ENCODE results near the gene ABCA1. TPM values are rescaled to one million over a fixed set of nuclear protein-coding genes. Genes with fewer than 3 reads are reported as not detected.
"Not testable (repeated sequence)": the region's sequence is repeated elsewhere in the genome, so short reads cannot be mapped to it uniquely, and the experiment has no call there.

Gene ABCA1
- total and polyA plus RNA-seq, 2 of the 13 experiments (the other 11 are each of a cell fraction or from before 2014, with no cell fraction given) = 26.8 to 63.8 TPM

- H3K9ac ChIP-seq (ENCODE audit: insufficient read depth, low read depth, low read length) = no peak overlapping the region
- H3K27ac ChIP-seq (ENCODE audit: extremely low read length, insufficient read depth, low read length) = no peak overlapping the region
- intact Hi-C loops (cut with micrococcal nuclease; ENCODE audit: unreplicated experiment) (no loop called here), in situ Hi-C loops (cut with HindIII; ENCODE audit: extremely low pct_ligation_motif_present, low pct_unique_long_range_greater_than_20kb) (no loop called here)
- no peak overlapping the region for H3K4me2 ChIP-seq (ENCODE audit: low read depth, low read length)
- H3K27me3 ChIP-seq (ENCODE audit: control insufficient read depth in 1 of 2, insufficient read depth in 2 of 2, low read length in 2 of 2) = no peaks in the 10 kb centered on the region; a peak in 1 of 5 replicates
- H3K36me3 ChIP-seq (replicated peaks in 1 of 2; ENCODE audit: control insufficient read depth in 1 of 2, insufficient read depth in 2 of 2, low read length in 2 of 2) = no peaks in the 10 kb centered on the region
- H3K79me2 ChIP-seq (ENCODE audit: insufficient read depth, low read length) = no peaks in the 10 kb centered on the region
- no peak for FAIRE-seq
- WGBS (ENCODE audit: low lambda C conversion rate) = 55% methylated on average over 3 of the region's 3 CpGs
- no peaks in the 10 kb centered on the region for H4K20me1 ChIP-seq (ENCODE audit: insufficient read depth, low read length)
- no peak for ATAC-seq
- no peak overlapping the region for H3K4me3 ChIP-seq (replicated peaks in 1 of 3; ENCODE audit: insufficient read depth in 1 of 3, low read depth in 2 of 3, low read length in 3 of 3)
- H2AFZ ChIP-seq (ENCODE audit: low read length) = no peak overlapping the region
- POLR2A ChIA-PET = no interaction called here
- peaks cover 13% of the 10 kb centered on the region for H3K4me1 ChIP-seq (ENCODE audit: insufficient read depth, low read length)
- no TSS peak for BruUV-seq (replicated peaks)
- no peak for TF ChIP-seq RORA (CRISPR knock-in tag; IDR thresholded peaks at IDR 0.05)
- TF ChIP-seq, protein P1, sequence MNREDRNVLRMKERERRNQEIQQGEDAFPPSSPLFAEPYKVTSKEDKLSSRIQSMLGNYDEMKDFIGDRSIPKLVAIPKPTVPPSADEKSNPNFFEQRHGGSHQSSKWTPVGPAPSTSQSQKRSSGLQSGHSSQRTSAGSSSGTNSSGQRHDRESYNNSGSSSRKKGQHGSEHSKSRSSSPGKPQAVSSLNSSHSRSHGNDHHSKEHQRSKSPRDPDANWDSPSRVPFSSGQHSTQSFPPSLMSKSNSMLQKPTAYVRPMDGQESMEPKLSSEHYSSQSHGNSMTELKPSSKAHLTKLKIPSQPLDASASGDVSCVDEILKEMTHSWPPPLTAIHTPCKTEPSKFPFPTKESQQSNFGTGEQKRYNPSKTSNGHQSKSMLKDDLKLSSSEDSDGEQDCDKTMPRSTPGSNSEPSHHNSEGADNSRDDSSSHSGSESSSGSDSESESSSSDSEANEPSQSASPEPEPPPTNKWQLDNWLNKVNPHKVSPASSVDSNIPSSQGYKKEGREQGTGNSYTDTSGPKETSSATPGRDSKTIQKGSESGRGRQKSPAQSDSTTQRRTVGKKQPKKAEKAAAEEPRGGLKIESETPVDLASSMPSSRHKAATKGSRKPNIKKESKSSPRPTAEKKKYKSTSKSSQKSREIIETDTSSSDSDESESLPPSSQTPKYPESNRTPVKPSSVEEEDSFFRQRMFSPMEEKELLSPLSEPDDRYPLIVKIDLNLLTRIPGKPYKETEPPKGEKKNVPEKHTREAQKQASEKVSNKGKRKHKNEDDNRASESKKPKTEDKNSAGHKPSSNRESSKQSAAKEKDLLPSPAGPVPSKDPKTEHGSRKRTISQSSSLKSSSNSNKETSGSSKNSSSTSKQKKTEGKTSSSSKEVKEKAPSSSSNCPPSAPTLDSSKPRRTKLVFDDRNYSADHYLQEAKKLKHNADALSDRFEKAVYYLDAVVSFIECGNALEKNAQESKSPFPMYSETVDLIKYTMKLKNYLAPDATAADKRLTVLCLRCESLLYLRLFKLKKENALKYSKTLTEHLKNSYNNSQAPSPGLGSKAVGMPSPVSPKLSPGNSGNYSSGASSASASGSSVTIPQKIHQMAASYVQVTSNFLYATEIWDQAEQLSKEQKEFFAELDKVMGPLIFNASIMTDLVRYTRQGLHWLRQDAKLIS (CRISPR knock-in tag; IDR thresholded peaks at IDR 0.05) = no peak
- no peak for TF ChIP-seq NR3C1 (CRISPR knock-in tag; IDR thresholded peaks at IDR 0.05)
- TF ChIP-seq CSRNP2 (CRISPR knock-in tag; conservative IDR thresholded peaks at IDR 0.05; ENCODE audit: low read depth) = no peak
- no peaks in the 10 kb centered on the region for H3K9me3 ChIP-seq (ENCODE audit: low read length)
- CTCF ChIA-PET (ENCODE audit: low intra/inter-chr PET ratio, low total read pairs) = no interaction called here
- no peak for DNase-seq (ENCODE audit: low spot score)
Observed at GRCh38 chr9:104936291-104936690, 8.3 kb upstream of the ABCA1 start.

DNA sequence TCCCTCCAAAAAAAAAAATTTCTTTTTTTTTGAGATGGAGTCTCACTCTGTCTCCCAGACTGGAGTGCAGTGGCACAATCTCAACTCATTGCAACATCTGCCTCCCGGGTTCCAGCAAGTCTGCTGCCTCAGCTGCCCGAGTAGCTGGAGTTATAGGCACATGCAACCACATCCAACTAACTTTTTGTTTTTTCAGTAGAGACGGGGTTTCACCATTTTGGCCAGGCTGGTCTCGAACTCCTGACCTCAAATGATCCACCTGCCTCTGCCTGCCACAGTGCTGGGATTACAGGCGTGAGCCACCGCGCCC, 7.5 kb upstream of the ABCA1 start:
- H3K36me3 ChIP-seq (replicated peaks in 1 of 2; ENCODE audit: control insufficient read depth in 1 of 2, insufficient read depth in 2 of 2, low read length in 2 of 2); H3K9me3 ChIP-seq (ENCODE audit: low read length); ATAC-seq; FAIRE-seq; H3K79me2 ChIP-seq (ENCODE audit: insufficient read depth, low read length); in situ Hi-C loops (cut with HindIII; ENCODE audit: extremely low pct_ligation_motif_present, low pct_unique_long_range_greater_than_20kb); POLR2A ChIA-PET; H3K4me3 ChIP-seq (replicated peaks in 1 of 3; ENCODE audit: insufficient read depth in 1 of 3, low read depth in 2 of 3, low read length in 3 of 3); H4K20me1 ChIP-seq (ENCODE audit: insufficient read depth, low read length); BruUV-seq (replicated peaks); H3K27ac ChIP-seq (ENCODE audit: extremely low read length, insufficient read depth, low read length); H3K4me2 ChIP-seq (ENCODE audit: low read depth, low read length); CTCF ChIA-PET (ENCODE audit: low intra/inter-chr PET ratio, low total read pairs); H2AFZ ChIP-seq (ENCODE audit: low read length); DNase-seq (ENCODE audit: low spot score); H3K9ac ChIP-seq (ENCODE audit: insufficient read depth, low read depth, low read length); intact Hi-C loops (cut with micrococcal nuclease; ENCODE audit: unreplicated experiment); H3K27me3 ChIP-seq (ENCODE audit: control insufficient read depth in 1 of 2, insufficient read depth in 2 of 2, low read length in 2 of 2): not testable (repeated sequence)
- H3K4me1 ChIP-seq (ENCODE audit: insufficient read depth, low read length) = peaks cover 14% of the 10 kb centered on the region
- WGBS (ENCODE audit: low lambda C conversion rate) = 30% methylated on average over 7 of the region's 7 CpGs
